Spleen (tissue), 11 donors: ENCODE data around the gene RTL1. TPM values are rescaled to one million over a fixed set of nuclear protein-coding genes. Genes with fewer than 3 reads are reported as not detected.

ENCODE experiments used
- DNase-seq: peaks from one replicate; pipeline ENCODE4 v3.0.0-alpha.2; 2020
- H3K27ac ChIP-seq, 8 donors: fragments of 200-600 bp; sonication (generic) in 7 of 8; 1 replicate in 4 of 8; 2 replicates in 4 of 8; pipeline versions ENCODE4 v1.5.0 to v1.8.0; 2016 to 2021; ENCODE audit warnings: inconsistent platforms in 4 of 8, mild to moderate bottlenecking in 4 of 8, moderate library complexity in 1 of 8
- H3K27me3 ChIP-seq, 7 donors: fragments of 200-600 bp; sonication (generic) in 6 of 7; replicated peaks in 1 of 7; 1 replicate in 4 of 7; 2 replicates in 3 of 7; pipeline versions ENCODE4 v1.5.0 to v1.8.0; 2016 to 2021; ENCODE audit warnings: inconsistent platforms in 3 of 7, mild to moderate bottlenecking in 1 of 7
- H3K36me3 ChIP-seq, 6 donors: fragments of 200-600 bp; sonication (generic) in 5 of 6; 1 replicate in 4 of 6; 2 replicates in 2 of 6; pipeline versions ENCODE4 v1.5.0 to v1.8.0; 2016 to 2021; ENCODE audit warnings: inconsistent platforms in 2 of 6
- H3K4me1 ChIP-seq, 6 donors: fragments of 200-600 bp; sonication (generic) in 5 of 6; 1 replicate in 3 of 6; 2 replicates in 3 of 6; pipeline versions ENCODE4 v1.5.0 to v1.8.0; 2016 to 2021; ENCODE audit warnings: inconsistent platforms in 3 of 6
- H3K4me3 ChIP-seq, 8 donors: fragments of 200-600 bp; sonication (generic) in 7 of 8; 1 replicate in 4 of 8; 2 replicates in 4 of 8; pipeline versions ENCODE4 v1.5.0 to v1.8.0; 2016 to 2021; ENCODE audit warnings: inconsistent platforms in 4 of 8, mild to moderate bottlenecking in 4 of 8, moderate library complexity in 2 of 8
- H3K9me3 ChIP-seq, 8 donors: fragments of 200-600 bp; sonication (generic) in 7 of 8; 1 replicate in 4 of 8; 2 replicates in 4 of 8; pipeline versions ENCODE4 v1.5.0 to v1.8.0; 2016 to 2021; ENCODE audit warnings: inconsistent platforms in 4 of 8
- POLR2A ChIP-seq, 3 donors: fragments of 450-650 bp; IDR thresholded peaks; one replicate each; pipeline ENCODE4 v1.5.1; 2017; ENCODE audit warnings: antibody characterized with exemption in 3 of 3, mild to moderate bottlenecking in 1 of 3
- POLR2AphosphoS5 ChIP-seq, 3 donors: sonication (generic); formaldehyde crosslinking; IDR thresholded peaks; one replicate each; pipeline ENCODE4 v1.5.1; 2017; ENCODE audit warnings: antibody characterized with exemption in 3 of 3
- WGBS, 5 donors: extraction: QIAGEN DNeasy Blood & Tissue Kit in 3 of 5; methylation state at CpG; one replicate each; pipeline versions ENCODE4 v1.1.5 to v1.1.7; 2013 to 2018; 5-methylcytosine and 5-hydroxymethylcytosine counted together
- intact Hi-C: fragments of 100-400 bp; cut with DNase I; formaldehyde crosslinking; loops from one replicate; pipeline ENCODE4 v1.15.0; 2023; ENCODE audit warnings: low total_unique reads
- polyA plus RNA-seq, 3 donors: library from polyadenylated mRNA; stranded (reverse); fragments of 200-250 nt; gene quantifications; one replicate each; pipeline ENCODE4 v1.2.1, GENCODE V29; 2013
- total RNA-seq, 7 donors: library from RNA; depleted of rRNA in 3 of 7; stranded (reverse); fragments of >200 nt in 3 of 7; fragmentation: NEBNext Ultra II Directional in 4 of 7; extraction: Animal tissue kit (Norgen Biotek cat#: 25700) in 4 of 7; gene quantifications; one replicate each; pipeline versions ENCODE4 v1.1.0 to v1.2.1, GENCODE V29; 2016 to 2021
- TF ChIP-seq, protein P1 (sequence below), 11 experiments: fragments of 200-600 bp in 7 of 11; fragments of 450-650 bp in 4 of 11; sonication (generic) in 4 of 11; IDR thresholded peaks in 8 of 11; conservative IDR thresholded peaks in 3 of 11; 1 replicate in 7 of 11; 2 replicates in 4 of 11; pipeline versions ENCODE4 v1.4.0 to v1.8.0; 2016 to 2021; ENCODE audit warnings: antibody characterized with exemption in 11 of 11, inconsistent platforms in 4 of 11, mild to moderate bottlenecking in 1 of 11
- donor health status: healthy with polysubstance abuse.
- donor health status: DM: no; HTN: no; CAD: no; lungs with moderate emphysema.
- donor health status: DM: no; HTN: no; CAD: no.
- donor health status: Bipolar disorder and iron deficiency.
- donor health status: healthy.
- donor health status: DM: no; HTN: no; CAD: no.
- donor health status: DM: yes; HTN: yes; CAD: no.

RTL1 gene
- total and polyA plus RNA-seq, 10 donors, result under 0.01 TPM; not detected in 9

DNA sequence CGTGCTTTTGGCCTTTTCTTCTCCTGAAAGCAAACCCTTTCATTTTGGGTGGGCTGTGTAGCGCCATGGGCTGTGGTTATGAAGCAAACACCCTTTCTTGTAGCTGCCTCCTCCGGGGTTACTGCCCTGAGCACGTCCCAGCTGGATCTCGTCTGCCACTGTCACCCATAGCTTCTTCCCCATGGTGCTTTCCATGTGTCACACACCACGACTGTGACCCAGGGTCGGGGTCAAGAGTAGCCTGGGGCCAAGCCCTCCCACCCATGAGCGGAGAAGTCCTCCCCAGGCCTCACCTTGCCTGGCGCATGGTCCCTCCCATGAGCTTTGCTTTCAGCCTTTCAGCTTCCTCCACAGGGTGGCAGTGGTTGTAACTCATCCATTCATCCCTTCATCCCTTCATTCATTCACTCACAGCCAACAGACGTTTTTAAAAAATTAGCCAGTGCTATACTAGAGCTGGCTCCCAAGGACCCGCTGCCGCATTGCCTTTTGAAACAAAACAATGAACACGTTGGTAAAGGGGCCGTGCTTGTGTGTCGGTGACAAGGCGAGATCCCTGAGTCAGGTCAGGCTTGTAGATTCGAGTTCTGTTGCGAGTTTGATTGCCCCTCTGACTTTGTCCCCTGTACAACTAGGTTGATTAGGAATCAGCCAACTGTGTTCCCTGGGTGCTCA is 48.1 kb downstream of the RTL1 start:
- no peaks in the 10 kb centered on the region for H3K27me3 ChIP-seq
- H3K9me3 ChIP-seq, result no peaks in the 10 kb centered on the region
- H3K4me3 ChIP-seq, result no peak overlapping the region
- peak; percentile 54 for DNase-seq
- no peaks in the 10 kb centered on the region for H3K36me3 ChIP-seq
- no peak overlapping the region for H3K27ac ChIP-seq
- WGBS, 5 donors, result 76 to 87% (median 85%) methylated on average over 18 of the region's 18 CpGs
- H3K4me1 ChIP-seq, result peaks cover 0 to 15% (median 2%) of the 10 kb centered on the region in 6 donors
- TF ChIP-seq POLR2AphosphoS5 (IDR thresholded peaks at IDR 0.05) (peak in 2 of 3 donors; percentile 40 to 67), POLR2A (IDR thresholded peaks at IDR 0.05) (no peak)
- TF ChIP-seq, protein P1, sequence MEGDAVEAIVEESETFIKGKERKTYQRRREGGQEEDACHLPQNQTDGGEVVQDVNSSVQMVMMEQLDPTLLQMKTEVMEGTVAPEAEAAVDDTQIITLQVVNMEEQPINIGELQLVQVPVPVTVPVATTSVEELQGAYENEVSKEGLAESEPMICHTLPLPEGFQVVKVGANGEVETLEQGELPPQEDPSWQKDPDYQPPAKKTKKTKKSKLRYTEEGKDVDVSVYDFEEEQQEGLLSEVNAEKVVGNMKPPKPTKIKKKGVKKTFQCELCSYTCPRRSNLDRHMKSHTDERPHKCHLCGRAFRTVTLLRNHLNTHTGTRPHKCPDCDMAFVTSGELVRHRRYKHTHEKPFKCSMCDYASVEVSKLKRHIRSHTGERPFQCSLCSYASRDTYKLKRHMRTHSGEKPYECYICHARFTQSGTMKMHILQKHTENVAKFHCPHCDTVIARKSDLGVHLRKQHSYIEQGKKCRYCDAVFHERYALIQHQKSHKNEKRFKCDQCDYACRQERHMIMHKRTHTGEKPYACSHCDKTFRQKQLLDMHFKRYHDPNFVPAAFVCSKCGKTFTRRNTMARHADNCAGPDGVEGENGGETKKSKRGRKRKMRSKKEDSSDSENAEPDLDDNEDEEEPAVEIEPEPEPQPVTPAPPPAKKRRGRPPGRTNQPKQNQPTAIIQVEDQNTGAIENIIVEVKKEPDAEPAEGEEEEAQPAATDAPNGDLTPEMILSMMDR (IDR thresholded peaks at IDR 0.05 in 8 of 11, conservative IDR thresholded peaks at IDR 0.05 in 3 of 11), result peak in 1 of 11 experiments; percentile 14
- intact Hi-C loops, result loop anchor here (10.0 kb wide), 1 partner anchor 379 kb away; no protein-coding TSS in a partner anchor

DNA sequence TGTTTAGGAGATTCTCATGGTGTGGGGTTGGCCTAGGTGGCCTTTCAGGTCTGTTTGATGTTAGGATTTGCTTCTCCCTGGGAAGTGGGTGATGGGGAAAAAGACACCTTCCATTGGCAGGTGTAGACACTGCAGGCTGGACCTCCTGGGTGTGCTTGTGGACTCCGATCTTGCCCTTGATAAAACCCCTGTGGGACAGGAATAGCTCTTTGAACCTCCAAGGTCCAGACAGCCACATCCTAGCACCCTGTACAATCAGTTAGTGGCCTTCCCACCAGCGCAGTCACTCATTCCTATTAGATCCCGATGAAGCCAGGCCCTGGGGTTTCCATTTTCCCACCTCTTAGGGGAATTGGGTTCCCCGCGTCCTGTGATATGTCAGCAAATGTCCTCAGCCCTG is 49.1 kb downstream of the RTL1 start:
- peak; percentile 37 for DNase-seq
- intact Hi-C loops, result loop anchor here (5.0 to 10.0 kb wide), 2 partner anchors 380 to 773 kb away; no protein-coding TSS in a partner anchor
- Histone ChIP-seq H3K27ac (no peak overlapping the region), H3K4me3 (no peak overlapping the region), H3K27me3 (no peaks in the 10 kb centered on the region), H3K9me3 (no peaks in the 10 kb centered on the region), H3K4me1 (peaks cover 0 to 23% (median 7%) of the 10 kb centered on the region in 6 donors), H3K36me3 (no peaks in the 10 kb centered on the region)
- 92 to 96% (median 94%) methylated on average over 5 of the region's 5 CpGs for WGBS, 5 donors
- TF ChIP-seq POLR2A (IDR thresholded peaks at IDR 0.05) (no peak), POLR2AphosphoS5 (IDR thresholded peaks at IDR 0.05) (no peak)
- TF ChIP-seq, protein P1 (IDR thresholded peaks at IDR 0.05 in 8 of 11, conservative IDR thresholded peaks at IDR 0.05 in 3 of 11), result no peak

DNA sequence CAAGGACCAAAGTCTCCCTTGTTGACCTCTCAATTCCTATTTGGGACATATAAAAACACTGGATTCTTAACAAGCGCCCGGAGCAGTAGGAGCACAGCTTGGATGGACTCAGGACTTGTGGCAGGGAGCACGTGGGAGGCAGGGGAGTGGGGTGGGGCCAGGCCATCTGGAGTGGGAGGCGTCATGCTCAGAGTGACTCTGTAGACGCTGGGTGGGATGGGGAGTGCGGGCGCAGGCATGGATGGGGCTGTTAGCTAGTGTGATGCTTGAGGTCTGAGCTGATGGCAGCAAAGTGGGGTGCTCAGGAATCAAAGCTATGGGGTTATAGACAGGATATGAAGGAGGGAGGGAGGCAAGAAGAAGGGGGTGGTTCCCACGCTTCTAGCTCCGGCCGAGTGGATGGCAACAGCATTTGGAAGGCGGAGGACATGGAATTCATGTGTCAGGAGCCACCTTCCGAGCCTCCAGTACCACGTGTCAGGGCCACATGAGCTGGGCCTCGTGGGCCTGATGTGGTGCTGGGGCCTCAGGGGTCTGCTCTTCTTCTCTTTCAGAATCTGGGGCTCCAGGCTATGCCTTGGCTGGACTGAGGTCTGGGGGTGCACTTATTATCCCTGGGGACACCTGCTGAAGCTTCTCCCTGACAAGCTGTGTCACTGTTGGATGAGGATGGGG is 51.4 kb downstream of the RTL1 start:
- 75 to 92% (median 87%) methylated on average over 14 of the region's 14 CpGs for WGBS, 5 donors
- Histone ChIP-seq H3K4me3 (no peak overlapping the region), H3K27ac (no peak overlapping the region), H3K36me3 (no peaks in the 10 kb centered on the region), H3K9me3 (no peaks in the 10 kb centered on the region), H3K4me1 (peaks cover 0 to 33% (median 12%) of the 10 kb centered on the region in 6 donors), H3K27me3 (no peaks in the 10 kb centered on the region)
- TF ChIP-seq POLR2AphosphoS5 (IDR thresholded peaks at IDR 0.05), result no peak
- TF ChIP-seq POLR2A (IDR thresholded peaks at IDR 0.05), result no peak
- TF ChIP-seq, protein P1 (IDR thresholded peaks at IDR 0.05 in 8 of 11, conservative IDR thresholded peaks at IDR 0.05 in 3 of 11), result no peak
- DNase-seq, result peak; percentile 72
- intact Hi-C loops, result loop anchor here (5.0 to 10.0 kb wide), 2 partner anchors 383 to 775 kb away; no protein-coding TSS in a partner anchor

DNA sequence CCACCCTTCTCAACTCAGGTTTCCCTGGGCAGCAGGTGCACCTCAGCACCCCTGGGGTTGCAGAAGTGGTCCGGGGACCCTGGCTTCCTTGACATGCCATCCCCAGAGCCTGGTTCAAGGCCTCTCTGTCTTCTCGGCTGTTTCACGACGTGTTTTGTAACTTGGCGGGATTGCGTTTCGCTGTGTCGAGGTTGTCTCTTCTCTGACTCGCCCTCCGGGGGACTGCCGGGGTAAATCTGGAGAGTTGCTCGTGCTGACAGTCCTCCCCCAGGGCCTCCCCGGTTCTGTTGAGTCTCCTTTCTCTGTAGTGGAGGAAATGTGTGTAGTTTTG is 52.0 kb downstream of the RTL1 start:
- Histone ChIP-seq H3K9me3 (no peaks in the 10 kb centered on the region), H3K4me1 (peaks cover 0 to 33% (median 12%) of the 10 kb centered on the region in 6 donors), H3K27ac (no peak overlapping the region), H3K4me3 (no peak overlapping the region), H3K36me3 (no peaks in the 10 kb centered on the region), H3K27me3 (no peaks in the 10 kb centered on the region)
- TF ChIP-seq, protein P1 (IDR thresholded peaks at IDR 0.05 in 8 of 11, conservative IDR thresholded peaks at IDR 0.05 in 3 of 11), result no peak
- no peak for TF ChIP-seq POLR2AphosphoS5 (IDR thresholded peaks at IDR 0.05)
- TF ChIP-seq POLR2A (IDR thresholded peaks at IDR 0.05), result no peak
- no peak for DNase-seq
- 66 to 87% (median 76%) methylated on average over 13 of the region's 13 CpGs for WGBS, 5 donors
- intact Hi-C loops, result loop anchor here (5.0 to 10.0 kb wide), 2 partner anchors 383 to 776 kb away; no protein-coding TSS in a partner anchor
